HG02938 (cell line): Measurements from ENCODE around the gene KCNJ12.
"Not testable (repeated sequence)": the region's sequence is repeated elsewhere in the genome, so short reads cannot be mapped to it uniquely, and the experiment has no call there.

Experiments used
- ATAC-seq: cut with Tn5 transposase; IDR thresholded peaks from one replicate; pipeline ENCODE4 v1.9.1; 2021; ENCODE audit warnings: mild to moderate bottlenecking, moderate library complexity; ENCODE audit not compliant: unreplicated experiment

Gene KCNJ12

DNA sequence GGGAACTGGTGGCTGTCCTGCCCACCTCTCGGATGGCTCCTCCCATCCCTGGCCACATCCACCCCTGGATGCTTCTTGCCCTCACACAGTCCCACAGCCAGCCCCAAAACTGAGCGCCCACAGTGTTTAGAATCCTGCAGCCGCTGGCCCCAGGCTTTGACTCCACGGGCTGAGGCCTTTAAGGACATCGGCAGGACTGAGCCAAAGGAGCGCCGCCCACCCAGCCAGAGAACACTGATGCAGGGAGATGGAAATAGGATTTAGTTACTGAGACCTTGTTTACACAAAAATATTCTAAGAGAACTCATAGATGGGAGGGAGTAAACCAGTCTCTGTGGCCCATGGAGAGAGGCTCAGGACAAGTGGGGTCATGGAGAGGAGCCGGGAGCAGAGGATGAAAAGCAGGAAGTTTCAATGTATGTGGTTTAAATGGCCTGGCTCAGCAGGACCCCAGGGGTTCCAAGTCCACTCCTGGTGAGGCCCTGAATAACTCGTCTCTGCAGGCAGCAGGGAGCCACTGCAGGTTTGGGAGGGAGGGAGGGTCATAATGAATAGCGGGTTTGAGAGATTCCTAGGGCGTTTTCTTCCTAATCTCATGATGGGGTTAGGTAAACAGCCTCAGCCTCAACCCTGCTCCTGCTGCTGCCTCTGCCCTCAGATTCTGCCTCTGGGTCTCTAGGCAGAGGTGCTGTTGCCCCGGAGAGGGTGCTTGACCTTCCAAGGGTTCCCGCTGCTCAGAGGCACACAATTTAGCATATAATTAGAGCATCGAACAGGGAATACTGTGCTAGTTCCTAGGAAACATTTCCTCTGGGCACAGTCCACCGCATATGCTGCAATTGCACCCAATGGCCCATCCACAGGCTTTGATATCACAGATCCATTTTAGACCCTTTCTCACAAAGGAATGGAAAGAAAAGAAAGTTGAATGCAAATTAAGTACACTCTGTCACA lies 61.0 kb downstream of the KCNJ12 start:
- not testable (repeated sequence) for ATAC-seq

DNA sequence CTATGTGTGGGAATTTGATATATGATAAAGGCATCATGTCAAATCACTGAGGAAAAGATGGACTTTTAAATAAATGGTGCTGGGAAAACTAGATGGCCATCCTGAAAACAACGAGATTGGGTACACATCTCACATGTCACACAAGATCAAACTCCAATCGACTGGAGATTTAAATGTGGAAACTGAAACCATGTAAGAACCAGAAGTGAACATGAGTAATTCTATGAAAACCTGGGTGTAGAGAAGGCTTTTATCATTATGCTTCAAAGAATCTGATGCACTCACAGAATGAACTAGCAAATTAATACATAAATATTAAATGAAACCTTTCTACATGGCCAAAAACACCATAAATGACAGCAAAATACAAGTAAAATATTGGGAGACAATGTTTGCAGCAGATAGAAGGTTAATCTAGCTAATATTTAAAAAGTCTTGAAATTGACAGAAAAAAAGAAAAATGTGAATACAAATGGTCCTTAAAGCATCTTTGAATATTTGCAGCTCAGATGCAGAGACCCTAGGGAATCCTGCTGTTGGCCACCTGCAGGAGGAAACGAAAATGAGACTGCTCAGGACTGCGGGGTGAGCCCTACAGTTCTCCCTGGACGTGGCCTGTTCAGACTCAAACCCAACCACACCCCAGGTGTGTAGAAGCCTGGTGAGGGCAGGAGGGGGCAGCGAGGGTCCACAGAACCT lies 62.3 kb downstream of the KCNJ12 start:
- ATAC-seq, result not testable (repeated sequence)

DNA sequence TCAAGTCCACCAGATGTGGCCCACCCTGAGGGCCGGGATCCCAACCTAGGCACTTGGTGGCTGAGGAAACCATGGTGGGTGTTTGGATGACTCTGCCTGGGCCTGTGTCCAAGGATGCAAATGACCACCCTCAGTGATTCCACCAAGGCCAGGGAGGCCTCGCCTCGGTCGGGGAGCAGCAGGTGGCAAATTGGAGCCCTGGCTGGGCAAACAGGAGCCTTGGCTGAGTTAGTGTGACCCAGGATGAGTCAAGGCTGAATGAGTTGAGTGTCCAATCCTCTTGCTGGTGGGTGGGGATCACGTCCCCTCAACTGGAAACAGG lies 62.8 kb downstream of the KCNJ12 start:
- not testable (repeated sequence) for ATAC-seq

DNA sequence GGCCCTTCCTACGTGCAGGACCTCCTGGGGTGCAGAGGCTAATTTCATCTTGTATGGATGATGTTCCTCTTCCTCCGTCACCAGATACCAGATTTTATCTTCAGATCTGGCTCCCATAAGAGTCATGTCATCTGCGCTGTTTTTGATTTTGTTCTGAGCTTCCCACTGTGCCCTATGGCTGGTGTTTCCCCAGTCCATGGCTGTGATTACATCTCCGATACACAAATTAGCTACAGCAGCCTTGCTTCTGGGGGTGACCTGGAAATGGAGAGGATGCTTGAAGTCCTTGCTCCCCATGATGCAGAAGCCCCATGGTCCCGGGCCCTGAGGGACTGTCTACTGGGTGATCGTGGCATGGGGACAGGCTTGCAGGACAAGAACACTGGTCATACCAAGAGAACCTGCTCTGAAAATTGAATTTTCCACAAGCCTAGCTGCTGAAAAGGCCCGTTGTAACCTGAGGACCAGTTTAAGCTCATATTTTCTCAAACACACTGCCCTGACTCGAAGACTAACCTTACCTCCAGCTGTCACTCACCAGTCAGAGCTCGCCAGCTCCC lies 69.0 kb downstream of the KCNJ12 start:
- no peak for ATAC-seq

DNA sequence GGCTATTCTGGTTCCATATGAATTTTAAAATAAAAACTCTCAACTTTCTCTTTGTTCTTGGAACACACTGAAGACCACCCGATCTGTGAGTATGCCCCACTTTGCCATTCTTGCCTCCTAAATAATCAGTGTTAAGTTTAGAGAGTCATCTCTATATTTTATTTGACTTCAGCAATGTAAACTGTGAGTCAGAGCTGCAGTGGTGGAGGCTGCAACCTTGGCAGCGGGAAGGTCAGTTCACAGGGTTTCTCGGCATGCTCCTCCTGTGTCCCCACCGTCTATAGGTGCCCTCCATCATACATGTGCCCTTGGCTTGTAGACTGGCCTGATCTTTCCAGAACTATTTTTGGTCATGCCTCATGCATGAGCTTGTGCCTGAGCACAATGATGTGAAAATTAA lies 71.4 kb downstream of the KCNJ12 start:
- not testable (repeated sequence) for ATAC-seq

DNA sequence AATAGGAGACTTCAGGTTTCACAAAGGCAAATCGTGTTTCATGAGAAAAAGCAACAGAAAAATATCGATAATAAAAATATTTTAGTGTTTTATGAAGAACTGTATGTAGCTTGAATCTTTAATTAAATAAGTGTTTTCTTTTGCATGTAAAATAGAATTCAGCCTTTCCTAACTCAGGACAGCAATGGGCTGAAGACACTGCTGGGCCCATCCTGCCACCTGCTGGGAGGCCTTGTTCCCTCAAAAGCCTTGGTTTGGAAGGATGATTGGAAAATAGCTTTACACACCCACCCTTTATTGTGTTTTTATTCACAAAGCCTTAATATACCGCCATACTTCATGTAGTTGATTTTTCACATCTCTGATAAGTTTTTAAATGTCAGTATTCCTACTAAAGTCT lies 73.7 kb downstream of the KCNJ12 start:
- ATAC-seq, result not testable (repeated sequence)

DNA sequence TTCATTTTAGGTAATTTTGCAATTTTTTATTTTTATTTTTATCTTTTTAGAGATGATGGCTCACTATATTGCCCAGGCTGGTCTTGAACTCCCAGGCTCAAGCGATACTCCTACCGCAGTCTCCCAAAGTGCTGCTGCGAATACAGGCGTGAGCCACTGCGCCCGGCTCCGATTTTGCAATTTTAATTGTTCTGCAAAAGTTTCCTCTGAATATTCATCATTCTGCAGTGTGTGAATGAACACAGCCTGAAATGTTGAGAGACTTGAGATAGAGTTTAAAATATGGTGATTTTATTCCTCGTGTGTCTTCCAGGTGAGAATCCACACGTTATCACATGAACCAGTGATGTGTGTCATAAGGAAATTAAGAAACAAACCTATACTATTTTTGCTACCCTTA lies 75.8 kb downstream of the KCNJ12 start:
- ATAC-seq, result no peak

DNA sequence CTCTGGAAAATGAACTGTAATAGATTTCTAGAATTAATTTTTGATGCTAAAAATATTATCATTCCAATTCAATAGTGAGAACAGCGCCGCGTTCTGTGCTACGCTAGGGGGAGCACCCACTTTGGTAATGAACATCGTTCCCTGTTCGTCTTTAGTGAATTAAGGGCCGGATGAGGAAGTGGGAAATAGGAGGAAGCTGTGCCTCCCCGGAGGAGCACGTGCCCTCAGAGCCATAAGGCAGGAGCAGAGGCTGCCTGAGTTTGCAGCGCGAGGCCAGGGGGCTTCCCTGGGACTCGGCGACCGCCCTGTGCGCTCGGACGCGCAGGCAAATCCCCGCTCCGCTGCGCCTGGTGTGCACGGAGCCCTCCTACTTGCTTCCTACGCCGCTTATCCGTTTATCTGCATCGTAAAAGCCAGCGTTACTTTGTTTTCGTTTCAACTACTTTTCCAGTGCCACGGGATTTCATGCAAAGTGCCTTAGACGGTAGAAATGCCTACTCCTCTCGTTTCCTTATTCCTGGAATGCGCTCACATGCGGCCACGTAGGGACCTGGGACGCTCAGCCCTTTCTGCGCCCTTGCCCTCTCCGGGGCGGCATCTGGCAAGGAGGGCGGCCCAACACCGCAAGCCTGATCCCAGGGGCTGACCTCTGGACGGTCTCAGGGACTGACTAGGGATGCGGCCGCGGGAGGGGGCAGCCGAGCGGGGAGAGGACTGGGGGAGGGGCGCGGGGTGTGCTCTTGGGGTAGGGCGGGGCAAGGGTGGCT lies 76.4 kb downstream of the KCNJ12 start:
- ATAC-seq, result no peak

DNA sequence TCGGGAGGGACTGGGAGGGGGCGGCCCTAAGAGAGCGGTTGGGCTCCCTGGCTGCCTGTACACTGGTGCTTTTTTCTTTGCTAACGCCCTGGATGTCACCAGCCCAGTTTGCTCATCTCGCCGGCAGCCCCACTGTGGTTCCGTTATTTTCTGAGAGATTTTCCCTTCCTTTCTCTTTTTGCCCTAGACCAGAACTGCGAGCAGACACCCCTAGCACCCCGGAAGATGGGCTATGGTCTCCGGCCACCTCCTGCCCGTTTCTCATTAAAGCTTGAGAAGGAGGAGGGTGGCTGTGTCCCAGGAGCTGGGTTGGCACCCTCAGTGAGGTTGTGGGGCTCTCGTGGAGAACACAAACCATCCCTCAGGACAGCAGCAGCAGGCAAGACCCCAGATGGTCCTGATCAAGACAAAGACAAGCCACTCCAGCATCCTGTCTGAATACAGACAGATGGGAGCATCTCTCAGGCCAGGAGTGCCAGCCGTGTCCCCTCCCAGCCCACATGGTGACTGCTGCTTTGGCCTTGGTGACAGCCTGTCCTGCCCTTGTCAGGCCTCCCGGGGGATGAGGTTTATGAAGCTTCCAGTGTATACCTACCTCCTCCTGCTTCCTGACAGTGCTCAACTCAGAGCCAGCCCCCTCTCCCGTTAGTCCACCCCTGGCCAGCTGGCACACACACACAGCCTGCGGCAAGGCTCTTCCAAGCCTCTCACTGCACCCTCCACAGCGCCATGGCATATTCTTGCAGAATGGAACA lies 77.2 kb downstream of the KCNJ12 start:
- no peak for ATAC-seq

DNA sequence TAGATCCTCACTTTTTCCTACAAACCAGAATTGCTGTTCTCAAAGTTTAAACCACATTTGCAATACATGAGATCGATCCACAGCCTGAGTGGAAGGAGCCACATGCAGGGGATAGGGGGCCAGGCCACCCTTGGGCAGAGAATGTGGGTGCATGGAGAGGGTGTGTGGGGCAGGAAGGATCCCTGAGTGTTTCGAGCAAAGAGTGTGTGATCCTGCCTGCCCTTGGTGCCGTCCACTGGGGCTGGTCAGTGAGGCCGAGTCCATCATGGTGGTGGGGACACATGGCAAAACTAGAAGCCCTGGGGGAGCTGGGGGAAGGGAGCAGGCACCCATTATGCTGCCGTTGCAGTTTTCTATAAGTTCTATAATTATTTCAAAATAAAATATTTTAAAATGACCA lies 77.8 kb downstream of the KCNJ12 start:
- not testable (repeated sequence) for ATAC-seq

DNA sequence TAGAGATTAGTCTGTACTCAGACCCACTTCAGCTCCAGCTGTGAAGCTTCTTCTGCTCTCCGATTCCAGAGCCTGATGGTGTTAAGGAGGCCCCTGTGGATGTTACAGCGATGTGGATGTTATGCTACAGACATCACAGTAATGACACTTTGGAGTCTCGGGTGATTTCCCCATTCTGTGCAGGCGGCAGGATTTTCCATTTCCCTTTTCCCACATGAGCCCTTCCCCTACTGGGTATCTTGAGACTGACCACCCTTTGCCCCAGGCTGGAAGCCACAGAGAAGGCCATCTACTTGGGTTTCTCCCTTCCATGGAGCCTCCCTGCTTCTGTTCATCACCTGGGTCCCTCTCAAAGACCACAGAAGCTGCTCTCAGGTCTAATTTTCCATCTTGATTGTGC lies 78.3 kb downstream of the KCNJ12 start:
- no peak for ATAC-seq

DNA sequence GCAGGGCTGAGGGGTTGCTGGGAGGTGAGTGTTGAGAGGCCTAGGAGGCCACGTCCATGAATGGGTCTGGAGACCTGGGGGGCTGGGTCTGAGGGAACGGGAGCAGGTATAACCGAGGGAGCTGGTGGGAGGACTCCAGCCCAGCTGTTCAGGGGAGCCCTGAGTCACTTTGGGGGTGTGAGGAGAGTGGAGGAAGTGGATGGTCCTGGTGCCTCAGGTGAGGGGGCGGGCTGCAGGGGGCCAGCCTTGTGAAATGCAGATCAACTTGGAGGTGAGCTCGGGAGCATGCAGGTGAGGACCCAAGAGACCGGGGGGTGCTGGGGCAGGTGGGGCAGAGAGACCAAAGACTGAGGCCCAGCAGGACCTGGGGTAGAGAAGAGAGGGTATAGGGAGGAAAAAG lies 79.6 kb downstream of the KCNJ12 start:
- no peak for ATAC-seq

DNA sequence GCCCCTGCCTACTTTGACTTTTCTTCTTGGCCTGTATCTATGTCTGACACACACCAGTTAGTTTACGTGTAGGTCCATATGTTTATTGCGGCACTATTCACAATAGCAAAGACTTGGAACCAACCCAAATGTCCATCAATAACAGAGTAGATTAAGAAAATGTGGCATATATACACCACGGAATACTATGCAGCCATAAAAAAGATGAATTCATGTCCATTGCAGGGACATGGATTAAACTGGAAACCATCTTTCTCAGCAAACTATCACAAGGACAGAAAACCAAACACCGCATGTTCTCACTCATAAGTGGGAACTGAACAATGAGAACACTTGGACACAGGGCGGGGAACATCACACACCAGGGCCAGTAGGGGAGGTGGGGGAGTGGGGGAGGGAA lies 80.3 kb downstream of the KCNJ12 start:
- ATAC-seq, result not testable (repeated sequence)

DNA sequence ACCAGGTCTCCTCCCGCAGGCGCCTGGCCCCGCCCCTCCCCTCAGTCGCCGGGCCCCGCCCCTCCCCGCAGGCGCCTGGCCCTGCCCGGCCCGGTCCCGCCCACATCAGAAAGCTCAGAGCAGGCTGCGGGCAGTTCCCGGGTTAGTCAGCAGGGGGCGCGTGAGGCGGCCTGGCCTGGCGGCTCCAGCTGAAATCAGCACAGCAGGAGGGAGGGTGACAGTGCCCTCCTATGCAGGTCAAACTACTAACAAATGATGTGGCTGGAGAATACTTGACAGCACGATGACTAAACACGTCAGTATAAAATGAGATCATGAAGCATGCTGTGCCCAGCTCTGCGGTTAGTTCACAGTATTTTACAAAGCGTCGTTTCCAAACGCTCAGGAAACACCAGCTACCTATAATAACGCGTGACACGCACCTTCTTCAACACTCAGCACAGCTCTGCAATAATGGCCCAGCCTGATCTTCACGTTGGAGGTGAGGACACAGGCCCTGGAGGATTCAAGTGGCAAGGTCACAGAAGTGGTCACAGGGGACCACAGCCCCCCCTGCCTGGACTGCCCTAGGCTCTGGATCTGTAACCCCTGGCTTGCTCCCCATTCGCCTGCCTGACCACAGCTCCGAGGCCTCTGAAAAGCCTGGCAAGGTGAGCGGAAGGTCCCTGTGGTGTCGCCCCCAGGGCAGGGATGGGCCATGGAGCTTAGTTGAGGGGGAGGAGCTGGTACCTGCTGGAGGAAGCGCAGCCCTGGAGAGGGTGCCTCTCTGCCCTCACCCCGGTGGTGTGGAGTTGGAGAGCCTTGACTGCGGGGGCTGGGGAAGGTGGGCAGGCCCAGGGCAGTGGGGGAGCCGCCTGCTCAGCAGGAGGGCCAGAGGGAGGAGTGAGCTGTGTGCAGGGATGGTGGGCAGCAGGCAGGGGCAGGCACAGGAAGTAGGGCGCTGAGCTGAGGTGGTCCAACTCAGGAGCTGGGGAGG lies 81.2 kb downstream of the KCNJ12 start:
- peak; percentile 90 for ATAC-seq

DNA sequence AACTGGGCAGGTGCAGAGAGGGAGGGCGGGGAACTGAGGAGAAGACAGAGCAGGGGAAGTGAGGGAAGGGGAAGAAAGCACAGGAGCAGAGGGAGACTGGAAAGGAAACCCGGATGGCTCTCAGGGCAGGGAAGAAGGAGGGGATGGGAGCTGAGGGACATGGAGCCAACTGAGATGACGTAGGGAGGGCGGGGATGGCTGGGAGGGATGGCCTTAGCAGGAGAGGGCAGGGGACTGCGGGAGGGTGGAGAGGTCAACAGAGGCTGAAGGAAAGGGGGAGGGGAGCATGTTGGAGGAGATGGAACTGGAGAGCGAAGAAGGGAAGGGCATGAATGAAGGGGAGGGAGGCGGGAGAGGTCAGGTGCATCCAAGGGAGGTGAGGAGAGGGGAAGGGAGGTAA lies 81.9 kb downstream of the KCNJ12 start:
- no peak for ATAC-seq

DNA sequence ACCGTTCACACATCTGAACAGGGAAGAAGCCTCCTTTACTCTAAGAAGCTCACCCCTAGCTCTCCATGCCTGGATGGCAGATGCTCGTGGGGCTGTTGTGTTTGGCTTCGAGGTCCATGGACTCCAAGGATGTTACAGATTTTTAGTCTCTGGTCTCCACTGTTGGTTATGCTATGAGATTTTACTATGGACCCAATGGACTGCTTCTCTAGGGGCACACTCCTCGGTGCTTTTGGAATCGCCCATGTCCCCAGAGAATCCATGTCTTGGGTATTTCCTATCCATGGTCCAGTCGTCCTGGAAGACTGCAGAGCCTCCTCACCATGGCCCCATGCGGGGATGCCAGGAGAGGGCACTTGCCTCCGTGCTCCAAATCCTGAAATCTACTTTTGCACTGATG lies 83.4 kb downstream of the KCNJ12 start:
- no peak for ATAC-seq

DNA sequence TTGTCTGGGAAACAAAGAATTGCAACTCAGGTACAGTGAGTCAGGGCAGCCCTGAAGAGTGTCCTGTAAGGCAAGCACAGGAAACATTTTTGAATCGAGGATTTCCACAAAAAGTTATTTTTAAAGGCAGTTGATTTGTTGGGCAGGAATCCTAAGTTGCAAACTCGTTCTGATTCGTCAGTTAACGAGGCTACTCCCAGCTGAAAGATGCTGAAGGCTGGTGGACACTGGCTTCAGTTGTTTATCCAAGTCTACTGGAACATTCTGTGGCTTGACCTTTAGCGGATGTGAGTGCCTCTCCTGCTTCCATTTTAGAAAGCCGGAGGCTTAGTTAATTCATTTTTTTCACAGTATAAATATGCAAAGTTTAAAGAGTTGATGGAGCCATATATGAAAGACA lies 84.2 kb downstream of the KCNJ12 start:
- no peak for ATAC-seq

DNA sequence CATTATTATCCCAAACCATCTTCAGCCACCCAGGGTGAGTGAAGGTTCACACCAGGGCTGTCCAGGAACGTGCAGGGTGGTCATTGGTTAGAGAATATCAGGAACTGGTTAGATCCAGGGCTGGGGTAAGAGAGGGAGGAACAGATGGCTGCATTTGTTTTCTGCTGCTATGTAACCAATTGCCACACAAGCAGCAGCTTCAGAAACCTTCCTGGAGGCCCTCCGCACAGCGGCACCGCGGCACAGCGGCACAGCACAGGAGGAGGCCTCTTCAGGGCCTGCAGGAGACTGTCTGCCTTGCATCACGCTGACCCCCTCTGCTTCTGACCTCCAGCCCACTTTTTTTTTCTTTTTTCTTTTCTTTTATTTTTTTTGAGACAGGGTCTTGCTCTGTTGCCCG lies 86.1 kb downstream of the KCNJ12 start:
- no peak for ATAC-seq

DNA sequence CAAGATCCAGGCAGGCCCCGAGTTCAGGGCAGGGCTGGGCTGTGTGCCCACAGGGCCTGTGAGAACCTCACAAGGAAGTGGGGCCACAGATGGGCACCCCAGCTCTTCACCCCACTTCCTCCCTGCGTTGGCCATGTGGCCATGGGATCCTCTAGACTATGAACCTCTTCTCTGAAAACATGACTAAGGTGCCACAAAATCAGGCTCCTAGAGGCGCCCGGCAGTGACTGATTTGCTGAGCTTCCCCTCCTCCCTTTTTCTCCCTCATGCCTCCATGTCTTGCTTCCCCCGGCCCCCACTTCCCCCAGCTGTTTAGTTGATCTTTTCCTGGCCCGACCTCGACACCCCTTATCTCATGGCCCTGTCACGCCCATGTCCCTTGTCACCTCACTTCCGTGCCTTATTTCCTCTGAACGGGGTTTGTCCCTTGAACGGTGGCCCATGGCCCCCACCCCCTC lies 87.1 kb downstream of the KCNJ12 start:
- no peak for ATAC-seq
